DOHH2 (cell line): ENCODE measurements around the gene RNU6-1.
A peak's percentile ranks its signal among the peaks of the same experiment; 100 is the strongest.

Experiments used
- CTCF ChIP-seq: fragments of 200-600 bp; sonication (generic); IDR thresholded peaks from one replicate; pipeline ENCODE4 v1.5.1; 2014; ENCODE audit warnings: antibody characterized with exemption, mild to moderate bottlenecking, low read depth, low read length; ENCODE audit not compliant: poor library complexity, severe bottlenecking
- EZH2phosphoT487 ChIP-seq: fragments of 200-600 bp; sonication (generic); IDR thresholded peaks from 2 replicates; pipeline ENCODE4 v1.6.1; 2017; ENCODE audit warnings: borderline replicate concordance, mild to moderate bottlenecking, antibody characterized with exemption, low read length, moderate library complexity, mixed read lengths

- TF ChIP-seq CTCF, result no peak
- peak; percentile 78; the same call in 1 of the 2 replicates for TF ChIP-seq EZH2phosphoT487
Measured at GRCh38 chr15:67832897-67833709, 6.7 kb downstream of the RNU6-1 start.
